Vagina (tissue), 2 donors: Measurements from ENCODE around the gene PSMD11. TPM values are rescaled to one million over a fixed set of nuclear protein-coding genes. Genes with fewer than 3 reads are reported as not detected.
"Not testable (repeated sequence)": the region's sequence is repeated elsewhere in the genome, so short reads cannot be mapped to it uniquely, and the experiment has no call there.

Source experiments
- DNase-seq, 2 donors: peaks; one replicate each; pipeline ENCODE4 v3.0.0-alpha.2; 2017; ENCODE audit errors: extremely low spot score in 2 of 2
- H3K27ac ChIP-seq: fragments of 200-600 bp; sonication (generic); one replicate; pipeline ENCODE4 v1.5.1; 2019
- H3K27me3 ChIP-seq: fragments of 200-600 bp; sonication (generic); one replicate; pipeline ENCODE4 v1.5.1; 2019
- H3K36me3 ChIP-seq, 2 donors: fragments of 200-600 bp; sonication (generic); one replicate each; pipeline ENCODE4 v1.5.1; 2017 to 2019
- H3K4me1 ChIP-seq: fragments of 200-600 bp; sonication (generic); one replicate; pipeline ENCODE4 v1.5.1; 2019
- H3K4me3 ChIP-seq, 2 donors: fragments of 200-600 bp; sonication (generic); 1 replicate in 1 of 2; 2 replicates in 1 of 2; pipeline ENCODE4 v1.5.1; 2016 to 2019
- H3K9me3 ChIP-seq: fragments of 200-600 bp; sonication (generic); one replicate; pipeline ENCODE4 v1.5.1; 2019
- POLR2A ChIP-seq, 2 donors: fragments of 450-650 bp; IDR thresholded peaks; one replicate each; pipeline ENCODE4 v1.6.1; 2017; ENCODE audit warnings: antibody characterized with exemption in 2 of 2, mild to moderate bottlenecking in 2 of 2, moderate library complexity in 2 of 2
- POLR2AphosphoS5 ChIP-seq, 2 donors: sonication (generic); formaldehyde crosslinking; IDR thresholded peaks; one replicate each; pipeline ENCODE4 v1.9.0; 2017; ENCODE audit warnings: antibody characterized with exemption in 2 of 2, mild to moderate bottlenecking in 2 of 2, low read depth in 1 of 2; ENCODE audit not compliant: insufficient read depth in 1 of 2
- intact Hi-C: fragments of 100-400 bp; cut with DNase I; formaldehyde crosslinking; loops from one replicate; pipeline ENCODE4 v1.15.1; 2023
- total RNA-seq: library from RNA; depleted of rRNA; stranded (reverse); fragments of >200 nt; gene quantifications from one replicate; pipeline ENCODE4 v1.2.3, GENCODE V29; 2016
- TF ChIP-seq, protein P1 (sequence below), 3 experiments: fragments of 450-650 bp in 2 of 3; fragments of 200-600 bp in 1 of 3; sonication (generic) in 1 of 3; IDR thresholded peaks; one replicate each; pipeline ENCODE4 v1.5.1; 2017 to 2019; ENCODE audit warnings: antibody characterized with exemption in 3 of 3, mild to moderate bottlenecking in 2 of 3, moderate library complexity in 2 of 3

The PSMD11 gene
- total RNA-seq, 1 donor from 2014 or later: 46.9 TPM

DNA sequence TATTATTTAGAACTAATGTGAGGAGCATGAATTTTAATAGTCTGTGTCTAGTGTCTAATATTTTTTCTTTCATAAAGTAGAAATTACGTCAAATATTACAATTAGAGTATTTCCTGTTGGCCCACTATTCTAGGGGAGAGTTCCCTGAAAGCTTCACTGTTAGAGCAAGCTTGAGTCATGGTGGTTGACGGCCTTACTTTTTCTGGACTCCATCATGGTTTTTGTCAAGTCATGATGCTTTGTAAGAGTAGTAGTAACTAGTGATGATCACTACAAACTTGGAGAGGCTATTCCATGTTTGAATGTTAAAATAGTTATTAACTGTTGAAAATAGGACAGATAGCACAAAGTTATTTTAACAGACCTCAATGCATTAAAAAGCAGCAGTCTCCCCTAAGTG lies 1.7 kb downstream of the PSMD11 start:
- peak overlapping the region in 1 of 2 donors; percentile 99 for H3K4me3 ChIP-seq
- H3K27ac ChIP-seq: no peak overlapping the region
- no peaks in the 10 kb centered on the region for H3K27me3 ChIP-seq
- no peak for TF ChIP-seq POLR2AphosphoS5 (IDR thresholded peaks at IDR 0.05; ENCODE audit: insufficient read depth in 1 of 2, low read depth in 1 of 2)
- no peak for TF ChIP-seq POLR2A (IDR thresholded peaks at IDR 0.05)
- TF ChIP-seq, protein P1, sequence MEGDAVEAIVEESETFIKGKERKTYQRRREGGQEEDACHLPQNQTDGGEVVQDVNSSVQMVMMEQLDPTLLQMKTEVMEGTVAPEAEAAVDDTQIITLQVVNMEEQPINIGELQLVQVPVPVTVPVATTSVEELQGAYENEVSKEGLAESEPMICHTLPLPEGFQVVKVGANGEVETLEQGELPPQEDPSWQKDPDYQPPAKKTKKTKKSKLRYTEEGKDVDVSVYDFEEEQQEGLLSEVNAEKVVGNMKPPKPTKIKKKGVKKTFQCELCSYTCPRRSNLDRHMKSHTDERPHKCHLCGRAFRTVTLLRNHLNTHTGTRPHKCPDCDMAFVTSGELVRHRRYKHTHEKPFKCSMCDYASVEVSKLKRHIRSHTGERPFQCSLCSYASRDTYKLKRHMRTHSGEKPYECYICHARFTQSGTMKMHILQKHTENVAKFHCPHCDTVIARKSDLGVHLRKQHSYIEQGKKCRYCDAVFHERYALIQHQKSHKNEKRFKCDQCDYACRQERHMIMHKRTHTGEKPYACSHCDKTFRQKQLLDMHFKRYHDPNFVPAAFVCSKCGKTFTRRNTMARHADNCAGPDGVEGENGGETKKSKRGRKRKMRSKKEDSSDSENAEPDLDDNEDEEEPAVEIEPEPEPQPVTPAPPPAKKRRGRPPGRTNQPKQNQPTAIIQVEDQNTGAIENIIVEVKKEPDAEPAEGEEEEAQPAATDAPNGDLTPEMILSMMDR (IDR thresholded peaks at IDR 0.05): no peak
- no peaks in the 10 kb centered on the region for H3K9me3 ChIP-seq
- no peak for DNase-seq
- intact Hi-C loops: no loop called here
- peaks cover 0 to 24% of the 10 kb centered on the region in 2 donors for H3K36me3 ChIP-seq
- peaks cover 28% of the 10 kb centered on the region for H3K4me1 ChIP-seq

DNA sequence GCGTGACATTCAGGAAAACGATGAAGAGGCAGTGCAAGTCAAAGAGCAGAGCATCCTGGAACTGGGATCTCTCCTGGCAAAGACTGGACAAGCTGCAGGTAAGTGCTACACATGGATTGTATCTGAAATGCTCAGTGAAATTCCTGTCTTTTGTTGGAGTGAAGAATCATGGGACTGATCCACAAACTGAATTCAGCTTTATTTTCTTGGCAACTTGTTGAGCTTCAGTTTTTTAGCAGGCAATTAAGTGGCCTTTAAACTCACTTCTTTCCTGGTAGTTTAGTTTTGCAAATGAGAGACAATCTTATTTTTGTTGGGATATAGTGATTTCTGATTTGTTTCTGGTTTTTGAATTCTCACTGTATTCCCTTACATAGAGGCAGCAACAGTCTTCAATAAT lies 2.6 kb downstream of the PSMD11 start:
- Histone ChIP-seq H3K4me1 (peaks cover 28% of the 10 kb centered on the region), H3K36me3 (peaks cover 0 to 33% of the 10 kb centered on the region in 2 donors), H3K27ac (no peak overlapping the region), H3K9me3 (no peaks in the 10 kb centered on the region), H3K4me3 (no peak overlapping the region), H3K27me3 (no peaks in the 10 kb centered on the region)
- TF ChIP-seq, protein P1 (IDR thresholded peaks at IDR 0.05): no peak
- TF ChIP-seq POLR2A (IDR thresholded peaks at IDR 0.05) (no peak), POLR2AphosphoS5 (IDR thresholded peaks at IDR 0.05; ENCODE audit: insufficient read depth in 1 of 2, low read depth in 1 of 2) (no peak)
- intact Hi-C loops: no loop called here
- DNase-seq: no peak

- Histone ChIP-seq H3K4me3 (no peak overlapping the region), H3K27me3 (no peaks in the 10 kb centered on the region), H3K27ac (no peak overlapping the region), H3K9me3 (no peaks in the 10 kb centered on the region), H3K4me1 (peaks cover 23% of the 10 kb centered on the region), H3K36me3 (peaks cover 0 to 45% of the 10 kb centered on the region in 2 donors)
- TF ChIP-seq POLR2AphosphoS5 (IDR thresholded peaks at IDR 0.05; ENCODE audit: insufficient read depth in 1 of 2, low read depth in 1 of 2): no peak
- TF ChIP-seq POLR2A (IDR thresholded peaks at IDR 0.05): no peak
- TF ChIP-seq, protein P1 (IDR thresholded peaks at IDR 0.05): no peak
- intact Hi-C loops: no loop called here
- DNase-seq: no peak
These were observed 5.7 kb downstream of the PSMD11 start for GRCh38 chr17:32449963-32450362.

GRCh38 chr17:32450379-32450778 lies 6.1 kb downstream of the PSMD11 start:
- H3K9me3 ChIP-seq, intact Hi-C loops, DNase-seq, H3K27ac ChIP-seq, H3K27me3 ChIP-seq, H3K4me3 ChIP-seq: not testable (repeated sequence)
- Histone ChIP-seq H3K36me3 (peaks cover 0 to 49% of the 10 kb centered on the region in 2 donors), H3K4me1 (peaks cover 21% of the 10 kb centered on the region)

- Histone ChIP-seq H3K27me3 (no peaks in the 10 kb centered on the region), H3K4me1 (peaks cover 6% of the 10 kb centered on the region), H3K9me3 (no peaks in the 10 kb centered on the region), H3K4me3 (no peak overlapping the region), H3K27ac (no peak overlapping the region), H3K36me3 (peaks cover 0 to 60% of the 10 kb centered on the region in 2 donors)
- intact Hi-C loops: no loop called here
- no peak for DNase-seq
- TF ChIP-seq POLR2A (IDR thresholded peaks at IDR 0.05) (no peak), POLR2AphosphoS5 (IDR thresholded peaks at IDR 0.05; ENCODE audit: insufficient read depth in 1 of 2, low read depth in 1 of 2) (no peak)
- TF ChIP-seq, protein P1 (IDR thresholded peaks at IDR 0.05): no peak
These were observed 7.6 kb downstream of the PSMD11 start for GRCh38 chr17:32451879-32452278.
